Esophagus muscularis mucosa (tissue), 3 donors: Measurements from ENCODE around the gene COX7A1.
A peak's percentile ranks its signal among the peaks of the same experiment; 100 is the strongest.

Source experiments
- CTCF ChIP-seq, 3 experiments: fragments of 200-600 bp in 2 of 3; fragments of 450-650 bp in 1 of 3; sonication (generic) in 2 of 3; IDR thresholded peaks; one replicate each; pipeline ENCODE4 v1.5.1; 2017 to 2019; ENCODE audit warnings: antibody characterized with exemption in 3 of 3, mild to moderate bottlenecking in 2 of 3, moderate library complexity in 1 of 3
- POLR2A ChIP-seq: fragments of 450-650 bp; IDR thresholded peaks from one replicate; pipeline ENCODE4 v1.6.1; 2017; ENCODE audit warnings: antibody characterized with exemption, moderate library complexity, mild to moderate bottlenecking, low read depth
- POLR2AphosphoS5 ChIP-seq, 2 donors: sonication (generic); formaldehyde crosslinking; IDR thresholded peaks; one replicate each; pipeline ENCODE4 v1.6.1; 2017; ENCODE audit warnings: antibody characterized with exemption in 2 of 2

GRCh38 chr19:36169084-36169760 lies 17.0 kb upstream of the COX7A1 start:
- TF ChIP-seq POLR2AphosphoS5 (IDR thresholded peaks at IDR 0.05) (peak in 1 of 2 donors; percentile 41), CTCF (IDR thresholded peaks at IDR 0.05) (no peak), POLR2A (no peak)
